Ascending aorta (tissue), 2 donors: ENCODE measurements around the gene FURIN. TPM values are rescaled to one million over a fixed set of nuclear protein-coding genes. Genes with fewer than 3 reads are reported as not detected.

Experiments used
- DNase-seq, 2 donors: peaks; one replicate each; pipeline ENCODE4 v3.0.0-alpha.2; 2019; ENCODE audit warnings: low spot score in 2 of 2
- H3K27ac ChIP-seq, 2 donors: fragments of 200-600 bp; sonication (generic); one replicate each; pipeline ENCODE4 v1.5.1; 2016 to 2017; ENCODE audit warnings: mild to moderate bottlenecking in 1 of 2
- H3K27me3 ChIP-seq: fragments of 200-600 bp; sonication (generic); one replicate; pipeline ENCODE4 v1.5.1; 2017
- H3K36me3 ChIP-seq, 2 donors: fragments of 200-600 bp; sonication (generic); one replicate each; pipeline ENCODE4 v1.5.1; 2016
- H3K4me1 ChIP-seq, 2 donors: fragments of 200-600 bp; sonication (generic); one replicate each; pipeline ENCODE4 v1.5.1; 2016 to 2017; ENCODE audit warnings: mild to moderate bottlenecking in 1 of 2
- H3K4me3 ChIP-seq, 2 donors: fragments of 200-600 bp; sonication (generic); one replicate each; pipeline ENCODE4 v1.5.1; 2016 to 2017; ENCODE audit warnings: mild to moderate bottlenecking in 1 of 2
- H3K9me3 ChIP-seq, 2 donors: fragments of 200-600 bp; sonication (generic); one replicate each; pipeline ENCODE4 v1.5.1; 2016
- intact Hi-C: fragments of 100-400 bp; cut with DNase I; formaldehyde crosslinking; loops from one replicate; pipeline ENCODE4 v1.15.1; 2023
- total RNA-seq: library from RNA; depleted of rRNA; stranded (reverse); fragments of >200 nt; gene quantifications from one replicate; pipeline ENCODE4 v1.1.0, GENCODE V29; 2016
- TF ChIP-seq, protein P1 (sequence below), 3 experiments: fragments of 200-600 bp in 2 of 3; fragments of 450-650 bp in 1 of 3; sonication (generic) in 2 of 3; IDR thresholded peaks; one replicate each; pipeline ENCODE4 v1.5.1; 2016 to 2019; ENCODE audit warnings: antibody characterized with exemption in 3 of 3, mild to moderate bottlenecking in 1 of 3, moderate library complexity in 1 of 3

FURIN gene
- total RNA-seq, 1 donor from 2014 or later: 86.3 TPM

DNA sequence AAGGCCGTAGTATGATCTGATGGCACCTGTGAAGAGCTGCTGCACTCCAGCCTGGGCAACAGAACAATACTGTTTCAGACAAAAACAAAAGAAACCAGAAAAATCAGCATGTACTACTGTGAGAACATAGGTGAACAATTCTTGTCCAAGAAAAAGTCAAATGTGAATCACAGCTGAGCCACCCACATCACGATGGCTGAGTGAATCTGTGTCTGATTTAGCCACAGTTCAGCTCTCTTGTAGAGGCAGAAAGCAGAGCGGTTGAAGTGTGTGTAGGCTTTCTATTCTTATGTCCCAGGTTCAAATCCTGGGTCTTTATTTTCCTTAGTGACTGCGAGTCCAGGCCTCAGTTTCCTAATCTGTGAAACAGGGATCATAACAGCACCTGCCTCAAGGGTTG, 4.4 kb upstream of the FURIN start:
- intact Hi-C loops: no loop called here
- H3K4me3 ChIP-seq: no peak overlapping the region
- no peak for DNase-seq

DNA sequence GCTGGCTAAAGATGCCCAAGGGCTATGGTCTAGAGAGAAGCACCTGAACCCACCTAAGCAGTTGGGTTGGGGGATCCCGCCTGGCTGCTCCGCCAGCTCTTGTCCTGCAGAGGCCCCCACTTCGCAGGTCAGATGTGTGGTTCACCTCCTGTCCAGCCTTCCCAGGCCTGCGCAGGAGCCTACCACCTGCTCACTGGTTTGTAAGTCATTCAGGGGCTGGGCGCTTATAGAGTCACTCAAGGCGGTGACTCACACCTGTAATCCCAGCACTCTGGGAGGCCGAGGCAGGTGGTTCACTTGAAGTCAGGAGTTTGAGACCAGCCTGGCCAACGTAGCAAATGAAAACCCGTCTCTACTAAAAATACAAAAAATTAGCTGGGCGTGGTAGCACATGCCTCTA, 3.9 kb upstream of the FURIN start:
- H3K9me3 ChIP-seq: no peaks in the 10 kb centered on the region
- intact Hi-C loops: no loop called here
- no peak overlapping the region for H3K4me3 ChIP-seq
- H3K27me3 ChIP-seq: no peaks in the 10 kb centered on the region
- no peaks in the 10 kb centered on the region for H3K36me3 ChIP-seq
- peaks cover 2 to 5% of the 10 kb centered on the region in 2 donors for H3K4me1 ChIP-seq
- DNase-seq: no peak
- TF ChIP-seq, protein P1, sequence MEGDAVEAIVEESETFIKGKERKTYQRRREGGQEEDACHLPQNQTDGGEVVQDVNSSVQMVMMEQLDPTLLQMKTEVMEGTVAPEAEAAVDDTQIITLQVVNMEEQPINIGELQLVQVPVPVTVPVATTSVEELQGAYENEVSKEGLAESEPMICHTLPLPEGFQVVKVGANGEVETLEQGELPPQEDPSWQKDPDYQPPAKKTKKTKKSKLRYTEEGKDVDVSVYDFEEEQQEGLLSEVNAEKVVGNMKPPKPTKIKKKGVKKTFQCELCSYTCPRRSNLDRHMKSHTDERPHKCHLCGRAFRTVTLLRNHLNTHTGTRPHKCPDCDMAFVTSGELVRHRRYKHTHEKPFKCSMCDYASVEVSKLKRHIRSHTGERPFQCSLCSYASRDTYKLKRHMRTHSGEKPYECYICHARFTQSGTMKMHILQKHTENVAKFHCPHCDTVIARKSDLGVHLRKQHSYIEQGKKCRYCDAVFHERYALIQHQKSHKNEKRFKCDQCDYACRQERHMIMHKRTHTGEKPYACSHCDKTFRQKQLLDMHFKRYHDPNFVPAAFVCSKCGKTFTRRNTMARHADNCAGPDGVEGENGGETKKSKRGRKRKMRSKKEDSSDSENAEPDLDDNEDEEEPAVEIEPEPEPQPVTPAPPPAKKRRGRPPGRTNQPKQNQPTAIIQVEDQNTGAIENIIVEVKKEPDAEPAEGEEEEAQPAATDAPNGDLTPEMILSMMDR (IDR thresholded peaks at IDR 0.05): no peak
- no peak overlapping the region for H3K27ac ChIP-seq

More for the DNA sequence above, 4.4 kb upstream of the FURIN start:
- Histone ChIP-seq H3K36me3 (no peaks in the 10 kb centered on the region), H3K4me1 (peaks cover 0 to under 1% of the 10 kb centered on the region in 2 donors), H3K27me3 (no peaks in the 10 kb centered on the region), H3K27ac (no peak overlapping the region), H3K9me3 (no peaks in the 10 kb centered on the region)
- TF ChIP-seq, protein P1 (IDR thresholded peaks at IDR 0.05): no peak

DNA sequence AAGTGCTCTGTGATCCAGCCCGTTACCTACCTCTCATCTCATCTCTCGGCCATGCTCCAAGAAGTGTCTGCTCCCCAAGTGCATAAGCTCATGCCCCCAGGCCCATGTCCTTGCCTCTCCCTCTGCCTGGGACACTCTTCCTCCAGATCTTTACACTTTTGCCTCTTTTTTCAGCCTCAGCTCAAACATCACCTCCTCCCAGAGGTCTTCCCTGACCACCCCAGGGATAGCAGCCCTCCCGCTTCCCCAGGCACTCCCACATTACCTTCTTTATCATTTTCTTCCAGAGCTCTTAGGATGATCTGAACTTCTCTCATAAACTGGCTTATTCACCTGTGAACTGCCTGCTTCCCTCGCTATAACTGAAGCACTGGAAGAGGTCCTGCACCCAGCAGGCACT, 2.7 kb upstream of the FURIN start:
- TF ChIP-seq, protein P1 (IDR thresholded peaks at IDR 0.05): no peak
- H3K4me1 ChIP-seq: peaks cover 4 to 17% of the 10 kb centered on the region in 2 donors
- intact Hi-C loops: no loop called here
- H3K27ac ChIP-seq: no peak overlapping the region
- no peak overlapping the region for H3K4me3 ChIP-seq
- H3K27me3 ChIP-seq: no peaks in the 10 kb centered on the region
- H3K9me3 ChIP-seq: no peaks in the 10 kb centered on the region
- DNase-seq: no peak
- H3K36me3 ChIP-seq: no peaks in the 10 kb centered on the region

DNA sequence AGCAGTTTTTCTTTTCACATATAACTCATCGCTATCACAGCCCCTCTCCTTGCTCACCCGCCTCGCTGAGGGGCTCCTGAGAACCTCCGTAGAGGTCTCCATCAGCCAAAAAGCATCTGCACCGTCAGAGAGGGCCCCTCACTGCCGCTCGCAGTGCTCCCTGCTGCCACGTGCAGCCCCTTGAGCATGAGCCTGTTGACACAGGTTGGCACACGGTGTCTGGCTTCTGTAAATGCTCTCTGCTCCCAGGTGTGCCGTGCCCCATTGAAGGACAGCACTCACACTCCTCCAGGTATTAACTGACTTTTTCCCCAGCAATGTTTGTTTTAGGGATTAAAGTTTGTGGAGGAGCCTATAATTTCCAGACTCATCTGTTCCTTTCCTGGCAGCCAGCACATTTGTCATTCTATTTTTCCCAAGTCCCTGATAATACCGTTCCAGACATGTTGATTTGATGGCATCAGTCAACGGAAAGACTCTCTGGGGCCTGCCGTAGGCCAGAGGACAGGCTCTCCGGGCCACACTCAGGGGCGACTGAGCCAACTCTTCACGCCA, 2.1 kb upstream of the FURIN start:
- Histone ChIP-seq H3K9me3 (no peaks in the 10 kb centered on the region), H3K36me3 (no peaks in the 10 kb centered on the region), H3K4me1 (peaks cover 4 to 17% of the 10 kb centered on the region in 2 donors), H3K27ac (no peak overlapping the region), H3K4me3 (no peak overlapping the region), H3K27me3 (no peaks in the 10 kb centered on the region)
- TF ChIP-seq, protein P1 (IDR thresholded peaks at IDR 0.05): no peak
- intact Hi-C loops: no loop called here
- no peak for DNase-seq

DNA sequence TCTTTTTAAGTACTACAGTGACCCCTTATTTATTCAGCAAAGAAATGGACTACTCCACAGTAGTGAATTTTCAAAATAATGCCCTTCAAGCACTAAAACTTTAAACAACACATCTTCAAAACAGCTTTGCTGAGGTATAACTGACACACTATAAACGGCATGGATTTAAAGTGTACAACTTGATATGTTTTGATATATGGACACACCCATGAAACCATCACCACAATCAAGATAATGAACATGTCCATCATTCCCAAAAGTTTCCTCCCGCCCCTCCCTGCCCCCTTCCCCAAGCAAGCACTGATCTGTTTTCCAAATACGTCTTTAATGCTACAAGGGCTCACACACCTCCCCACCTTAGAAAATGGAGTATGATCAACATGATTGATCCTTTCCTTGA, 1.6 kb upstream of the FURIN start:
- Histone ChIP-seq H3K4me3 (no peak overlapping the region), H3K27me3 (no peaks in the 10 kb centered on the region), H3K27ac (no peak overlapping the region), H3K9me3 (no peaks in the 10 kb centered on the region), H3K36me3 (no peaks in the 10 kb centered on the region), H3K4me1 (peaks cover 4 to 17% of the 10 kb centered on the region in 2 donors)
- intact Hi-C loops: no loop called here
- TF ChIP-seq, protein P1 (IDR thresholded peaks at IDR 0.05): no peak
- no peak for DNase-seq

DNA sequence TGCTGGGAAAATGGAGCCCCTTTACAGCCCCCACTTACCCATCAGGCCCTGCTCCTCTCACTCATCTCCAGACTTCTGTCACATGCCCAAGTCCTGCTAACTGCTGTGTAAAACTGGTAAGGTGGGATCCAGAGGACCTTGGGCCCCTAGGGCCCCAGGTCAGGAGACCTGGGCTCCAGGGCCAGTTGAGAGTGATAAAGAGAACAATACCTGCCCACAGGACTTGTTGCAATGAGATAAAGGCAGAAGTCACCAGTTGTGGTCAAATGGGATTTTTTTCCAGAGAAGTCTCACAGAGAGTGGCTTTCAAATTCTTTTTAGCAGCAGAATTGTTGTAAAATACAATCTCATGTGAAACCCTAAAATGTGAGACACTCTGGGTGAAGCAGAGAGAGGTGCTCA, 753 bp downstream of the FURIN start:
- H3K36me3 ChIP-seq: no peaks in the 10 kb centered on the region
- intact Hi-C loops: no loop called here
- no peak for DNase-seq
- no peaks in the 10 kb centered on the region for H3K9me3 ChIP-seq
- H3K4me3 ChIP-seq: no peak overlapping the region
- H3K4me1 ChIP-seq: peaks cover 10 to 33% of the 10 kb centered on the region in 2 donors
- peak overlapping the region; percentile 91 to 95 for H3K27ac ChIP-seq
- no peaks in the 10 kb centered on the region for H3K27me3 ChIP-seq
- TF ChIP-seq, protein P1 (IDR thresholded peaks at IDR 0.05): no peak
